GM19324 (cell line): ENCODE data around the gene NEU2.

Experiments used
- ATAC-seq: cut with Tn5 transposase; IDR thresholded peaks from one replicate; pipeline ENCODE4 v1.9.1; 2021; ENCODE audit warnings: mild to moderate bottlenecking, moderate library complexity; ENCODE audit not compliant: unreplicated experiment, low FRiP score

The NEU2 gene

GRCh38 chr2:233072838-233073237 lies 40.4 kb downstream of the NEU2 start:
- no peak for ATAC-seq

- ATAC-seq = no peak
Measured at GRCh38 chr2:233074106-233074505, 41.6 kb downstream of the NEU2 start.

GRCh38 chr2:233075141-233075965 lies 42.9 kb downstream of the NEU2 start:
- peak; percentile 33 for ATAC-seq

GRCh38 chr2:233075966-233076339 lies 43.5 kb downstream of the NEU2 start:
- ATAC-seq = peak; percentile 51

- ATAC-seq = no peak
Measured at GRCh38 chr2:233076749-233077148, 44.3 kb downstream of the NEU2 start.

- peak; percentile 55 for ATAC-seq
Measured at GRCh38 chr2:233079473-233079877, 47.0 kb downstream of the NEU2 start.

GRCh38 chr2:233079953-233080835 lies 47.7 kb downstream of the NEU2 start:
- ATAC-seq = no peak

- ATAC-seq = no peak
Measured at GRCh38 chr2:233080836-233081229, 48.4 kb downstream of the NEU2 start.

- ATAC-seq = no peak
Measured at GRCh38 chr2:233081232-233081730, 48.8 kb downstream of the NEU2 start.

- ATAC-seq = peak; percentile 2
Measured at GRCh38 chr2:233081731-233082221, 49.3 kb downstream of the NEU2 start.

GRCh38 chr2:233082222-233082930 lies 49.9 kb downstream of the NEU2 start:
- ATAC-seq = peak; percentile 33

- no peak for ATAC-seq
Measured at GRCh38 chr2:233082931-233083755, 50.7 kb downstream of the NEU2 start.

GRCh38 chr2:233083782-233084181 lies 51.3 kb downstream of the NEU2 start:
- ATAC-seq = no peak

GRCh38 chr2:233084488-233084887 lies 52.0 kb downstream of the NEU2 start:
- ATAC-seq = no peak
